Left renal pelvis (tissue), 4 donors: ENCODE data around the gene DAB1. TPM values are rescaled to one million over a fixed set of nuclear protein-coding genes. Genes with fewer than 3 reads are reported as not detected.

ENCODE experiments used
- DNase-seq, 4 donors: peaks; one replicate each; pipeline ENCODE4 v3.0.0-alpha.2; 2013; ENCODE audit warnings: low read depth in 4 of 4, low spot score in 3 of 4
- polyA plus RNA-seq, 4 donors: library from polyadenylated mRNA; unstranded; fragments of 120-200 nt; gene quantifications; one replicate each; pipeline ENCODE4 v1.2.1, GENCODE V29; 2013; ENCODE audit not compliant: insufficient read length in 4 of 4

DAB1 gene
- polyA plus RNA-seq, 4 donors: 0.94 to 7.8 (median 7.0) TPM

GRCh38 chr1:56967900-56968832 lies 455.7 kb downstream of the DAB1 start:
- no peak for DNase-seq

GRCh38 chr1:56967355-56967754 lies 456.5 kb downstream of the DAB1 start:
- no peak for DNase-seq

GRCh38 chr1:56966698-56966999 lies 457.2 kb downstream of the DAB1 start:
- no peak for DNase-seq

GRCh38 chr1:56965916-56966697 lies 457.8 kb downstream of the DAB1 start, which contains the start of gene C8B:
C8B (minus strand) TSS chr1:56966015; CDS start chr1:56965948, 67 bp downstream.
- DNase-seq: no peak

GRCh38 chr1:56965191-56965590 lies 458.7 kb downstream of the DAB1 start:
- no peak for DNase-seq

- DNase-seq: no peak
These were observed 459.4 kb downstream of the DAB1 start for GRCh38 chr1:56964349-56965017.

GRCh38 chr1:56963667-56964066 lies 460.2 kb downstream of the DAB1 start:
- no peak for DNase-seq

GRCh38 chr1:56961426-56961825 lies 462.4 kb downstream of the DAB1 start:
- no peak for DNase-seq

- no peak for DNase-seq
These were observed 465.3 kb downstream of the DAB1 start for GRCh38 chr1:56958526-56958925.

GRCh38 chr1:56957931-56958330 lies 465.9 kb downstream of the DAB1 start:
- no peak for DNase-seq

GRCh38 chr1:56954664-56955063 lies 469.2 kb downstream of the DAB1 start:
- DNase-seq: no peak

- DNase-seq: no peak
These were observed 470.5 kb downstream of the DAB1 start for GRCh38 chr1:56953386-56953785.

GRCh38 chr1:56952501-56952900 lies 471.4 kb downstream of the DAB1 start:
- no peak for DNase-seq

- DNase-seq: no peak
These were observed 475.3 kb downstream of the DAB1 start for GRCh38 chr1:56948403-56949023.
